Neural progenitor cell (in vitro differentiated cells): Measurements from ENCODE around the gene MVK.

Source experiments
- CTCF ChIP-seq: fragments of 200-600 bp; sonication (generic); IDR thresholded peaks from 2 replicates; pipeline ENCODE4 v1.5.1; 2017; ENCODE audit warnings: antibody characterized with exemption, mild to moderate bottlenecking
- EZH2phosphoT487 ChIP-seq: fragments of 200-600 bp; sonication (generic); IDR thresholded peaks from 2 replicates; pipeline ENCODE4 v1.6.1; 2017; ENCODE audit warnings: antibody characterized with exemption

DNA sequence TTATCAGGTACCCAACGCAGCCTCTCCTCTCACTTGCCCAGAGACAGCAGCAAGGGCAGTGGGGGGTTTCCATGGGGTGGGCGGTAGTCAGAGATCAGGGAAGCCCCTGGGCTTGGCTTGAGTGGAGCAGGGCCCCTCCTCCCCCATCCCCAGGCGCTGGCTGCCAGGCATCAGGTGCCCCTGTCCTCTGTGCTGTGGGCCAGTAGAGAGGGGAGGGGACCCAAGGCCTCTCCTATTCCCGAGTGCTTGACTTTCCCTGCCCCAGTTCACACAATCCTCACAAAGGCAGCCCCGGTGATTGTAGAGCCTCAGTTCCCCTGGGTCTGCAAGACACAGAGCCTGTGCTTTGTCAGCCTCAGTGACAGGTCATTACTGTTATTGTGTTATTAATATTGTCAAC lies 57.7 kb downstream of the MVK start:
- TF ChIP-seq CTCF (no peak), EZH2phosphoT487 (no peak)
